K562 (cell line): ENCODE measurements around the gene NEDD1. TPM values are rescaled to one million over a fixed set of nuclear protein-coding genes. Genes with fewer than 3 reads are reported as not detected.

ENCODE experiments used
- ATAC-seq: fragments of 200-7000 bp; cut with Tn5 transposase; 3 replicates; pipeline ENCODE4 v1.9.1; 2020; ENCODE audit warnings: moderate library complexity
- BruUV-seq: library from RNA; stranded (reverse); fragments of 400-500 nt; replicated peaks from 2 replicates; lab custom pipeline; 2021; lab: Mats Ljungman, UMichigan
- CTCF ChIA-PET: fragments of 300-600 bp; formaldehyde crosslinking; extraction: SDS; loops from one replicate; lab custom pipeline; 2021; ENCODE audit warnings: low intra/inter-chr PET ratio; lab: Yijun Ruan, JAX
- POLR2A ChIA-PET: fragments of 300-600, 350-650 bp; sonication (Branson Sonifier 250); formaldehyde crosslinking; extraction: SDS; loops from one replicate; lab custom pipeline; 2021; ENCODE audit warnings: antibody characterized with exemption, inconsistent platforms; lab: Yijun Ruan, JAX
- DNase-seq, 4 experiments: peaks; one replicate each; pipeline versions ENCODE4 v3.0.0 to v3.0.0-alpha.2; 2011 to 2018; ENCODE audit warnings: low spot score in 3 of 4, mixed read lengths in 3 of 4; ENCODE audit errors: extremely low read depth in 1 of 4
- FAIRE-seq: peaks from 2 replicates; lab custom pipeline; 2011; peaks lifted over from hg19 to GRCh38; lab: Jason Lieb, UNC
- H2AFZ ChIP-seq: 2 replicates; pipeline ENCODE4 v1.6.0; 2011; ENCODE audit warnings: low read depth, low read length, control low read depth, inconsistent platforms
- H3K27ac ChIP-seq: fragments of 200-600 bp; 3 replicates; pipeline ENCODE4 v1.8.0; 2011; ENCODE audit warnings: low read depth, mild to moderate bottlenecking, control low read depth, inconsistent platforms, low read length, moderate library complexity, mixed read lengths; ENCODE audit errors: extremely low read depth
- H3K27me3 ChIP-seq, 2 experiments: fragments of 300-600 bp in 1 of 2; 2 replicates in 1 of 2; 3 replicates in 1 of 2; pipeline versions ENCODE4 v1.6.0 to v1.8.0; 2011; ENCODE audit warnings: inconsistent platforms in 2 of 2, low read length in 2 of 2, mild to moderate bottlenecking in 1 of 2, mixed read lengths in 1 of 2, moderate library complexity in 1 of 2; ENCODE audit not compliant: control insufficient read depth in 2 of 2, insufficient read depth in 2 of 2
- H3K36me3 ChIP-seq: fragments of 300-600 bp; 3 replicates; pipeline ENCODE4 v1.8.0; 2011; ENCODE audit warnings: mild to moderate bottlenecking, low read length, inconsistent platforms; ENCODE audit not compliant: control insufficient read depth, insufficient read depth
- H3K4me1 ChIP-seq, 2 experiments: fragments of 200-600 bp in 1 of 2; replicated peaks in 1 of 2; 2 replicates in 1 of 2; 3 replicates in 1 of 2; pipeline versions ENCODE4 v1.5.1 to v1.8.0; 2011; ENCODE audit warnings: inconsistent platforms in 2 of 2, low read length in 2 of 2, mild to moderate bottlenecking in 1 of 2, mixed read lengths in 1 of 2, moderate library complexity in 1 of 2; ENCODE audit not compliant: control insufficient read depth in 2 of 2, insufficient read depth in 2 of 2
- H3K4me2 ChIP-seq: 2 replicates; pipeline ENCODE4 v1.6.1; 2011; ENCODE audit warnings: low read length, control low read depth, inconsistent platforms, mixed read lengths; ENCODE audit not compliant: insufficient read depth
- H3K4me3 ChIP-seq: fragments of 200-600 bp; sonication (generic), shearing (Covaris generic); 2 replicates; pipeline ENCODE4 v1.5.1; 2016; ENCODE audit warnings: control low read depth, inconsistent platforms
- H3K79me2 ChIP-seq: fragments of 200-600 bp; 3 replicates; pipeline ENCODE4 v1.8.0; 2011; ENCODE audit warnings: low read length, inconsistent platforms; ENCODE audit not compliant: control insufficient read depth, insufficient read depth
- H3K9ac ChIP-seq, 2 experiments: 2 replicates each; pipeline versions ENCODE4 v1.6.0 to v1.6.1; 2011; ENCODE audit warnings: low read depth in 2 of 2, low read length in 2 of 2, control low read depth in 1 of 2, inconsistent platforms in 1 of 2, mild to moderate bottlenecking in 1 of 2, mixed read lengths in 1 of 2; ENCODE audit not compliant: insufficient read depth in 1 of 2
- H3K9me1 ChIP-seq: one replicate; pipeline ENCODE4 v1.6.0; 2011; ENCODE audit warnings: inconsistent platforms, mild to moderate bottlenecking, low read length, moderate library complexity; ENCODE audit not compliant: control insufficient read depth, insufficient read depth
- H3K9me3 ChIP-seq: replicated peaks from 2 replicates; pipeline ENCODE4 v1.5.1; 2011; ENCODE audit warnings: low read depth, low read length, inconsistent platforms; ENCODE audit not compliant: control insufficient read depth, insufficient read depth
- H4K20me1 ChIP-seq: replicated peaks from 2 replicates; pipeline ENCODE4 v1.6.1; 2011; ENCODE audit warnings: low read length, inconsistent platforms, mixed read lengths; ENCODE audit not compliant: control insufficient read depth, insufficient read depth
- GABPB1 ChIP-seq: sonication (generic); formaldehyde crosslinking; IDR thresholded peaks from 2 replicates; pipeline ENCODE4 v1.8.0; 2022; ENCODE audit warnings: mild to moderate bottlenecking, missing genetic modification reagents
- SIX5 ChIP-seq, 2 experiments: IDR thresholded peaks; 2 replicates each; pipeline ENCODE4 v1.6.1; 2011; ENCODE audit warnings: low read length in 2 of 2, borderline replicate concordance in 1 of 2, low read depth in 1 of 2, mild to moderate bottlenecking in 1 of 2, moderate library complexity in 1 of 2; ENCODE audit not compliant: insufficient read depth in 1 of 2
- TRIM25 ChIP-seq: fragments of 450-650 bp; IDR thresholded peaks from 2 replicates; pipeline ENCODE4 v1.7.0; 2016; ENCODE audit warnings: borderline replicate concordance
- WGBS: fragments of 100-300 bp; shearing (Covaris generic); methylation state at CpG from one replicate; pipeline ENCODE4 v1.1.6; 2016; ENCODE audit warnings: low coverage, mixed read lengths; ENCODE audit not compliant: insufficient coverage; ENCODE audit errors: missing lambda C conversion rate; 5-methylcytosine and 5-hydroxymethylcytosine counted together
- in situ Hi-C: fragments of 300-500 bp; cut with MboI; formaldehyde crosslinking; loops from 4 replicates; pipeline ENCODE4 v1.15.0; 2018; ENCODE audit warnings: inconsistent platforms, mixed read lengths
- intact Hi-C: fragments of 100-400 bp; cut with micrococcal nuclease; formaldehyde crosslinking; loops from 2 replicates; pipeline ENCODE4 v1.14.2; 2022
- polyA plus RNA-seq, 8 experiments: library from polyadenylated mRNA; depleted of rRNA in 4 of 8; stranded (reverse) in 5 of 8; unstranded in 3 of 8; fragments of >200 nt; fragmentation: Nextera tagmentation in 2 of 8; fragmentation: Illumina TruSeq in 1 of 8; extraction: Ambion mirVana in 2 of 8; extraction: Trizol in 1 of 8; gene quantifications; 2 replicates each; pipeline versions ENCODE4 v1.2.1 to v1.2.3, GENCODE V29; 2011 to 2014; ENCODE audit warnings: inconsistent platforms in 1 of 8, missing spikeins in 1 of 8
- total RNA-seq, 7 experiments: library from RNA; depleted of rRNA in 6 of 7; stranded (reverse); fragments of >200 nt in 6 of 7; fragmentation: Illumina TruSeq in 2 of 7; extraction: Trizol in 2 of 7; gene quantifications; 2 replicates each; pipeline versions ENCODE4 v1.2.1 to v1.2.3, GENCODE V29; 2011 to 2021; ENCODE audit warnings: low replicate concordance in 1 of 7

The NEDD1 gene
- total and polyA plus RNA-seq, 9 of the 15 experiments (the other 6 are each of a cell fraction or from before 2014, with no cell fraction given): 7.5 to 29.3 (median 14.8) TPM

- in situ Hi-C loops: no loop called here
- no peak for DNase-seq
Measured at GRCh38 chr12:96882862-96883261, 24.2 kb upstream of the NEDD1 start.

More at GRCh38 chr12:96882862-96883261, 24.2 kb upstream of the NEDD1 start:
- Histone ChIP-seq H3K4me3 (no peak overlapping the region), H3K36me3 (no peaks in the 10 kb centered on the region), H3K27ac (no peak overlapping the region), H3K9ac (no peak overlapping the region), H3K79me2 (no peaks in the 10 kb centered on the region), H3K9me3 (no peaks in the 10 kb centered on the region), H2AFZ (no peak overlapping the region), H3K9me1 (no peaks in the 10 kb centered on the region), H3K4me2 (no peak overlapping the region), H4K20me1 (no peaks in the 10 kb centered on the region), H3K4me1 (no peaks in the 10 kb centered on the region; a peak in 3 of 5 replicates), H3K27me3 (peaks cover 0 to 4% of the 10 kb centered on the region in 2 experiments; a peak in 1 of 5 replicates)
- ATAC-seq: no peak
- ChIA-PET CTCF (no interaction called here), POLR2A (no interaction called here)
- FAIRE-seq: no peak
- BruUV-seq: no TSS peak
- intact Hi-C loops: no loop called here
- 4% methylated on average over 2 of the region's 2 CpGs for WGBS
- TF ChIP-seq GABPB1 (CRISPR knock-in tag) (no peak), TRIM25 (no peak), SIX5 (IDR thresholded peaks at IDR 0.05; ENCODE audit: borderline replicate concordance in 1 of 2, insufficient read depth in 1 of 2, low read depth in 1 of 2, low read length in 2 of 2) (no peak)
